Posterior cingulate gyrus (tissue), 11 donors: ENCODE measurements around the gene DNM2.

Source experiments
- DNase-seq, 10 donors: peaks; one replicate each; pipeline versions ENCODE4 v3.0.0 to v3.0.0-alpha.2; 2020 to 2021; ENCODE audit warnings: mixed read lengths in 3 of 10
- intact Hi-C: fragments of 100-400 bp; cut with DNase I; formaldehyde crosslinking; loops from one replicate; pipeline ENCODE4 v1.15.1; 2023

Gene DNM2

DNA sequence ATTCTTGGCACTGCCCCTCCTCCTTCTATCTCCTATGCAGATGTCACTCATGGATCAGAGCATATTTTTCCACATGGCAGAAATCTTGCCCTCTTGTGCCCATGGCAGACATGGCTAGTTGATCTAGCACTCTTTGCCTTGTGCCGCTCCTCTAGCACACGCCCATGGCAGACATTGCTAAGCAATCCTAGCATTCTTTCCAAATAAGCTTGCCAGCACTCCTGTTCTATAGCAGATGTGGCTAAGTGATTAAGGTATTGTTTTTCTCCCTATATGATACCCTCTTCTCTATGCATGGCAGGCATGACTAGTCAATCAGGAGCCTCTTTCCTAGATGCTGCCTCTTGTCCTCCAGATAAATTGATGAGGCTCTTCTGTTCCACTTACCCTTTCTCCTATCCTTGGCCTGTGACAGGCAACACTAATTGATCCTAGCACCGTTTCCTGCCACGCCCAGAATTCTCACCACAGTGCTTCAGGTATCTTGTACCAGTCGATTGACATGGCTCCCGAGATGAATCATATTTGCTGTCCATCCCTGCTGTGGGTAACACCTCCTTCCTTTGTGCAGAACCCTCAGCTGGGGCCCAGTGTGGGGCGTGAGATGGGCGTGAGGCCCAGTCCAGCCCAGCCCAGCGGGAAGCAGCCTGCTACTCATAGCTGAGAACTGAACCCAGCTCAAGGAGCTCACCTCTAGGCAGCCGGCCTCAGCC, 91.2 kb downstream of the DNM2 start:
- no peak for DNase-seq

DNA sequence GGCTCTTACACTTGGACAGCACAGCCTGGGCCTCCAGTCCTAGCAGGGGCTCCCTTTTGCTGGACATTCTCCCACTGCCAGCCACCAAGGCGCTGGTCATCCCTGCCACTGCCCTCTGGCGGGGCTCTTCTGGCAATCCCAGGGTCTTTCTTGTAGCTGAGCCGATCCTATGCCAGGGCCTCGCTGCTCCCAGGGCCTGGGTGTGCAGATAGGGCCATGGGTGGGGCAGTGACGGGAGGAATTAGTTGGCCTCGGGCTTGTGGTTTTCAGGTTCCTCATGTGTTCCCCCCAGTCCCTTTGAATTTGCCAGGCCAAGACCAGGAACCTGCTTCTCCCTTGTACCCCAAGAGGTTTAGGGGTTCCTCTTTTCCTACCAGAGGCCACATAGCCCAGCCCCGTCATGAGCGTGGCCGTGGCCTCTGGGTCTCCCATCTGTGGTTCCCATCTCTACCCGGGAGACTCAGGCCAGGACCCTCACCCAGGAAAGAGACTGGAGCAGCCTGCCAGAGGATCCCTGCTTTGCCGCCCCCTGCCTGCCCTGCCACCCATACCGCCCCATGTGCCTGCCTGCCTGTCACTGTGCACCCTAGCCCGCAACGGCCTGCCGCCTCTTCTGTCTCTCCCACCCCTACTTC, 91.9 kb downstream of the DNM2 start:
- DNase-seq = no peak
- intact Hi-C loops = no loop called here

More for the DNA sequence above, 91.2 kb downstream of the DNM2 start:
- intact Hi-C loops = no loop called here

- intact Hi-C loops = no loop called here
- DNase-seq = no peak
Observed at GRCh38 chr19:10811391-10812111, 93.7 kb downstream of the DNM2 start.

DNA sequence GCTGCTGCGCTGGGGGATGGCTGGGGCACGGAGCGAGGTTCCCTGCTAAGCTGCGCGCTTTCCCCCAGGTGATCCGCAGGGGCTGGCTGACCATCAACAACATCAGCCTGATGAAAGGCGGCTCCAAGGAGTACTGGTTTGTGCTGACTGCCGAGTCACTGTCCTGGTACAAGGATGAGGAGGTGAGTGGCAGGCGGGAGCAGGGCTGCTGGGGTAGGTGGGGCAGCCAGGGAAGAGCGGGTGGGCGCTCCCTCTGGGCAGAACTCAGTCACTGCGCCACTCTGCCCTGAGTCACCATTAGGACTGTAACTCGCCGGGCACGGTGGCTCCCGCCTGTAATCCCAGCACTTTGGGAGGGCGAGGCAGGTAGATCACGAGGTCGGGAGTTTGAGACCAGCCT, 94.3 kb downstream of the DNM2 start:
- intact Hi-C loops = no loop called here
- no peak for DNase-seq

DNA sequence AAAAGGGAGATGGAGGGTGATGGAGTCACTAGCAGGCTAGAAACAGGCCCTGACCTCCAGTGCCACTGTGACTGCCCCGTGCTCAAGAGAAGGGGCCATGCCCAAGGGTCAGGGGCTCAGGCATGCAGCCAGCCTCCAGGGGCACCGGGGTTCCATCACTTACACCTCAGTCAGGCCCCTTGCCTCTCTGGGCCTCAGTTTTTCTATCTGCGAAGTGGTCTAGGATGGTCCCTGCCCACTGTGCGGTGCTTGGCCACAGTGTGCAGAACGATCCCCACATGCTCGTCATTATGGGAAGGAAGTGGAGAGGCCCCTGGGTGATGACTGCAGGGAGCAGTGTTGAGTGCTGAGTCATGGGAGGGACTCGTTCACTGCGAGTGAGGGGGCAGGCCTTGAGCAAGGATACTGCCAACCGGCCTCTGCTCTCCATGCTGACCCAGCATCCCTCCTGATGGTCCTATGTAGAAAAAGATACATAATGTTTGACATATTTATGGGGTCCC, 95.1 kb downstream of the DNM2 start:
- intact Hi-C loops = no loop called here
- DNase-seq = peak in 2 of 10 donors; percentile 33 to 90

DNA sequence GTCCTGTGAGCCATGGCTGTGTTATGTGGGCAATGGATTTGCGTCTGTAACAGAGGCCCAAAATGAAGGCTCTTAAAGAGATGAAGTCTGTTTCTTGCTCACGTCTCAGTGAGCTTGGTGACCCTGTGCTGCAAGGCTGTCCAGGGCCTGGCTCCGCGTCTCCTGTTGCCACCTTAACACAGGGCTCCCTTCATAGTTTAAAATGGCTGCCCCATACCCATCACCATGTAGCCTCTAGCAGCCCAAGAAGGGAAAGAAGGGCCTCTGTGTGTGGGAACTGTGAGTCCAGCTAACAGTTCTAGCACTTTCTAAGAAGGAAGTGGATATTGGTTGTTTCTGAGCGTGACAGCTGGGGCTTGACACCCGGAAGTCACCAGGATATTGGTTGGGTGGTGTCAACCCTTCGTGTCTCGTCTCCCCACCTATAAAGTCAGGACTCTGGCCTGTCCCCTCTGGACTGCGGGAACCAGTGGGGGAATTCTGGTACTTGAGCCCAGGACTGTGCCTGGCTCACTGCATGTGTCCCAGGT, 97.2 kb downstream of the DNM2 start:
- DNase-seq = no peak
- intact Hi-C loops = no loop called here

- DNase-seq = no peak
- intact Hi-C loops = no loop called here
Observed at GRCh38 chr19:10815969-10816644, 98.2 kb downstream of the DNM2 start.

DNA sequence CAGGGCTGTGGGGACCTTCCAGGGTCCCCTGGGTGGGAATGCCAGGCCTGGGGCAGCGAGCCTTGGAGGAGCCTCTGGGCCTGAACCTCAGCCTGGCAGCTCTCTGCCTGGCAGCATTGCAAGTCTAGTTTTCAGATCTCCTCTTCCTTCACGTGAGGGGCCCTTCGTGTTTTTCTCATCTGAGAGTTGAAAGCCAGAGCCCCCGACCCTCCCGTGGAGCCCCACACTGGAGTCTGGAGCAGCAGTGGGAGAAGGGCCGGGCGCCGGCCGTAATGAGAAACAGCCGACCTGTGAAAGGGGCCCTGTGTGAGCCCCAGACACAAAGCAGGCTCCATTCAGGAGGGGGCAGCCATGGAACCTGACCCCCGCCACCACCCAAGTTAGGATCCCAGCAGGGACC, 98.8 kb downstream of the DNM2 start:
- intact Hi-C loops = no loop called here
- no peak for DNase-seq

DNA sequence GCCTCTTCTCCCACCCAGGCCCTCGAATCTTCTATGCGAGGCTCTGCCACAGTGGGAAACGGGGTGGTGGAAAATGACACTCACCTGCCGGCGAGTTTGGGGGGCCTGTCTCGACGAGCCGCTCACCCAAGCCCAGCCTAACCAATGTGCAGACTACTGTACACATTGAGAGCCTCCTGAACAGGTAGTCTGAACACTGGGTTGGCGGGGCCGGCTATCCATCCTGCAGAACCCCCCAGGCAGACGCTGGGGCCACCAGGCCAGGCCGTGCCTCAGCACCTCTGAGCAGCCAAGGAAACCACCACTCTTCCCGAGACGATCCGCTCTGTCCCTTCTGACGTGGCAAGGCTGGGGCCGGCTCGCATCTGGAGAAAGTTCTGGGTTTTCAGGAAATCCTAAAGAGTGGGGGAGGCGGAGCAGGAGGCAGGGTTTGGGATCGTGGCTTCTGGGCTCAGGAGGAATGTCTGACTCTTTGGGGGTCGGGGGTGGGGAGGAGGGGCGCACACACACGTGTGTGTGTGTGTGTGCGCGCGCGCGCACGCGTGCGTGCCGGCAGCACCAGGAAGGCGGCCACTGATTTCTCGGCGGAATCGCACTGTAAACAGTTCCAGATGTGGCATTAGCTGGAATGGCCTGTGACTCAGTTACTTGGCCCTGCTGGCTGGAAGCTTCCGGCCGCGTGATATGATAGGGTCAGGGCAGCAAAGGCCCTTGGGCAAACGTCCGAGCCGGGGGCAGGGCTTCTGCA, 99.6 kb downstream of the DNM2 start:
- no peak for DNase-seq
- intact Hi-C loops = no loop called here

DNA sequence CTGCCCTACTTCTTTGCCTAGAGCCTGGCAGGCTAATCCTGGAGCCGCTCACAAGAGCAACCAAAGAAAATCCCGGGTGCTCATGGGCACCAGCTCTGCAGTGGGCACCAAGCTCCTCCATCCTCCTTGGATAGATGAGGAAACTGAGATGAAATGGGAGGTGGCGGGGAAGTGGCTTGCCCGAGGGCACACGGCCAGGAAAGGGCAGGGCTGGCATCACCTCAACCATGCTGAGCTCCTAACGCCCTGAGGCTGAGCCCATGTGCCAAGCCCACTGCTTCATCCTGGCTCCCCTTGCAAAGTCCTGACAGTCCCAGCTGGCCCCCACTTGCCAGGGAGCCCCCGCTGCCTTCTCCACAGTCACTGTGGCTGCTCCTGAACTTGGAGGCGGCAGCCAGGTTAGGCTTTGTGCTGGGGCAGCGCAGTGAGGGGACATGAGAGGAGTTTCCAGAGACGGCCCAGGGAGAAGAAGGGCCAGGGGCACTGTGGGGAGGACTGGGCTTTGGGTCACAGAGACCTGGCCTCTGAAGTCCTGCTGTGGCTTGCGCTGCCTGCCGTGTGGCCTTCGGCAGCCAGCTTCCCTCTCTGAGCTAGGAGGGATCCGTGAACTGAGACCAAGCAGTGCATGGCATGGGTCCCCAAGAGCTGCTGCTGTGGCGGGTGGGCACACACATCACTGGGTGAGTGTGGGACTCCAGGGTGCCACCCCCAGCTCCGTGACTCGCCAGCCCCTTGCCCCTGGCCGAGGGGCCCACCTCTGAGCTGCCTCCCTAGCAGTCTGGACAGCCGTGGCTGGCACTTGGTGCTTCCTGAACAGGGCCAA, 100.6 kb downstream of the DNM2 start:
- intact Hi-C loops = no loop called here
- no peak for DNase-seq

DNA sequence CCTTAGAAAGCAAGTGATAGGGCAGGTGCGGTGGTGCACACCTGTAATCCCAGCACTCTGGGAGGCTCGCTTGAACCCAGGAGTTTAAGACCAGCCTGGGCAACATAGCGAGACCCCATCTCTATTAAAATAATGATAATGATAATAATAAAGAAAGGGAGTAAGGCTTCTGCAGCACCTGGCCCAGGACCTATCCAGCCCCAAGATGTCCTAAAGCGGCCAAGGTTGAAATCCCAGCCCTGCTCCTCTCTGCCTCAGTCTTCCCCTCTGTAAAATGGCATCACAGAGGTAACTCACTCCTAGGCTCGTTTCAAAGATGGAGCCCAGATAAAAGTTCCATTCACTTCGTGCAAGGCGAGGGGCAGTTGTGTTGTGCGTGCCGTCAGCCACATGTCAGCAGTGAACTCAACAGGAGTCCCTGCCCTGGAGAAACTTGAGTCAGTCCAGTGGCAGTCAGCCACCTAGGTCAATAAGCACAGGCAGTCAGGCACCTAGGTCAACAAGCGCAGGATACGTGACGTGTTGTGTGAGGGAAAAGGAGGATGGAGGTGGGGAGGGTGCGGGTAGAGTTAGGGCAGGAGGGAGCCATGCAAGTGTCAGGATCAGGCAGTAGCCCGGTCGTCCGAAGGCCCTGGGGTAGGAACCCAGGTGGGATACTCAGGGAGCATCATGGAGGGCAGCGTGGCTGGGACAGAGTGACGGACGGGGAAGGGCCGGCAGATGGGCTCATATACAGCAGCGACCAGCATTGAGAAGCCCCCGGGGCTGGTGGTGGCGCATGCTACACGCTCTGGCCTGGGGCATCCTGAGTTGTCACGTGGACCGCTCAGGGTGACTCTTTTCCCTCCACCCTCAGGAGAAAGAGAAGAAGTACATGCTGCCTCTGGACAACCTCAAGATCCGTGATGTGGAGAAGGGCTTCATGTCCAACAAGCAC, 101.5 kb downstream of the DNM2 start:
- no peak for DNase-seq
- intact Hi-C loops = no loop called here

GRCh38 chr19:10820173-10820572, 102.3 kb downstream of the DNM2 start:
- intact Hi-C loops = no loop called here
- DNase-seq = no peak

DNA sequence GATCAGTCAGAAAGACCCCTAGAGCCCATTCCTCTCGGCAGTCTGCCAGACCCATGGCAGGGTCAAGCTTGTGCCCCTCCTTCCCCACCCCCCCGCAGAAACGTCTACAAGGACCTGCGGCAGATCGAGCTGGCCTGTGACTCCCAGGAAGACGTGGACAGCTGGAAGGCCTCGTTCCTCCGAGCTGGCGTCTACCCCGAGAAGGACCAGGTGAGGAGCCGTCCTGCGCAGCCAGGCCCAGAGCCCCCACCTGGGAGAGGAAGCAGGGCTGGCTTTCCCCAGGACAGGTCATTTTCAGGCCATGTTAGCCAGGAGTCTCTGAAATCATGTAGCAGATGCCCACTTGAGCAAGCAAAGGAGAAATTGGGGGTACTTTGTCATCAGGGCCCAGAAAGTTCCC, 105.8 kb downstream of the DNM2 start:
- DNase-seq = peak in 2 of 10 donors; percentile 48 to 63
- intact Hi-C loops = no loop called here

DNA sequence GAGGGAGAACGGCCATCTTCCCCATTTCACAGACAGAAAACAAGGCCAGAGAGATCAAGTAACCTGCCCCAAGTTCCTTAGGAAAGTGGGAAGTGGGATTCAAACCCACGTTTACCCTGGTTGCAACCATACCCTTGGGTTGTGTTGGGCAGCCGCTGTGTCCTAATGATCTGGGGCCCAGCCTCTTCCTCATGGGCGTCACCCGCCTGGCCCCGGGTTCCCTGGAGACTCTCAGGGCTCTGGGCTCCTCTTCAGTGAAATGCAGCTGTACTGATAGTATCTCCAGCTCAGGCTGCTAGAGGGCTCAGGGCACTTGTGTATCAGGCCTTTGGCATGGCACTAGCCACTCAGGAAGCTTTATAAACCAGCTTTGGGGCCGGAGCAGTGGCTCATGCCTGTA, 108.4 kb downstream of the DNM2 start:
- intact Hi-C loops = no loop called here
- peak in 1 of 10 donors; percentile 46 for DNase-seq

GRCh38 chr19:10826846-10827245, 109.0 kb downstream of the DNM2 start:
- intact Hi-C loops = no loop called here
- DNase-seq = peak in 1 of 10 donors; percentile 22

DNA sequence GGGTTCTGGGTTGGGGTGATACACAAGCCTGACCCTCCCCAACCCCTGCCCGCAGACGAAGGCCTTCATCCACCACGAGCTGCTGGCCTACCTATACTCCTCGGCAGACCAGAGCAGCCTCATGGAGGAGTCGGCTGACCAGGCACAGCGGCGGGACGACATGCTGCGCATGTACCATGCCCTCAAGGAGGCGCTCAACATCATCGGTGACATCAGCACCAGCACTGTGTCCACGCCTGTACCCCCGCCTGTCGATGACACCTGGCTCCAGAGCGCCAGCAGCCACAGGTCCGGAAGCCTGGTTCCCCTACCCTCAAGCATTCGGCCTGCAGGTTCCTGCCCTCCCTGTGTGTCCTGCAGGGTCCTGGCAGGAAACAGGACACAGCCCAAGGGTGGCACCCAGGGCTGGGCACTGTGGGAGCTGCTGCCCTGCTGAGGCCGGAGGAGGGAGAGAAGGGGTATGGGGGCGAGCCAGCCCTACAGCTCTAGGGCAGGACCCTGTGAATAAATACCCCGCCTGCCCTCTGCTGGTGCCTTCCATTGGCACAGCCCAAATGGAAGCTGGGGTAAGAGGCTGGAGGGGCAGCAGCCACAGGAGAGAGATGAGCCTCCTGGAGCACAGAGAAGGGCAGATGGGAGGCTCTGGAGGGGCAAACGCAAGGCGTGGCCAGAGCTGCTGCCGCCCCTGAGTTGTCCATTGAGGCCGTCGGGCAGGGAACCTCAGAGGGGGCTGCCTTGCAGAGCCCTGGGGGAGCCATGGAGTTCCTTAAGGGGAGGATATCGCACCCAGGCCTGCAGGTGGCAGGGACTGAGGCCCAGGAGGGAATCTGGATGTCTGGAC, 111.3 kb downstream of the DNM2 start:
- intact Hi-C loops = no loop called here
- DNase-seq = peak in 2 of 10 donors; percentile 76 to 78

GRCh38 chr19:10829967-10830366, 112.1 kb downstream of the DNM2 start:
- DNase-seq = peak in 2 of 10 donors; percentile 74 to 77
- intact Hi-C loops = loop anchor here (10.0 kb wide), 1 partner anchor 115 kb away; the partner anchor contains the start of gene DNM2
